Natural killer cell treated with Interleukin-12 subunit alpha and Interleukin-12 subunit beta and Interleukin-15 and Interleukin-18, amount 100 ng/mL, for 72 hours (primary cell): ENCODE measurements around the gene PGM3. TPM values are rescaled to one million over a fixed set of nuclear protein-coding genes. Genes with fewer than 3 reads are reported as not detected.

Experiments
- ATAC-seq, 2 donors: fragments of 150-1000 bp; cut with Tn5 transposase in 1 of 2; sonication (Bioruptor Pico), chemical (Tn5 transposase) in 1 of 2; 2 replicates each; pipeline ENCODE4 v1.10.0; 2021
- DNase-seq: peaks from one replicate; pipeline ENCODE4 v3.0.0; 2022; ENCODE audit warnings: low spot score
- H3K27ac Mint-ChIP-seq, 2 donors: 1 replicate in 1 of 2; 2 replicates in 1 of 2; pipeline ENCODE4 v1.8.0; 2022; ENCODE audit warnings: mixed read lengths in 2 of 2, mild to moderate bottlenecking in 1 of 2, moderate library complexity in 1 of 2
- H3K27me3 Mint-ChIP-seq, 2 donors: 1 replicate in 1 of 2; 2 replicates in 1 of 2; pipeline ENCODE4 v1.8.0; 2022; ENCODE audit warnings: mixed read lengths in 2 of 2
- H3K36me3 Mint-ChIP-seq: one replicate; pipeline ENCODE4 v1.8.0; 2022; ENCODE audit warnings: mixed read lengths
- H3K4me1 Mint-ChIP-seq, 2 donors: 1 replicate in 1 of 2; 2 replicates in 1 of 2; pipeline ENCODE4 v1.8.0; 2022; ENCODE audit warnings: low read depth in 2 of 2, mixed read lengths in 2 of 2, mild to moderate bottlenecking in 1 of 2
- H3K4me3 Mint-ChIP-seq: one replicate; pipeline ENCODE4 v1.8.0; 2022; ENCODE audit warnings: mixed read lengths
- H3K9me3 Mint-ChIP-seq: 2 replicates; pipeline ENCODE4 v1.8.0; 2022; ENCODE audit warnings: mixed read lengths
- total RNA-seq, 2 donors: library from RNA; stranded (reverse); gene quantifications; one replicate each; pipeline ENCODE4 v1.2.3, GENCODE V29; 2022

The PGM3 gene
- total RNA-seq, 2 donors from 2014 or later: 28.9 to 29.2 TPM

DNA sequence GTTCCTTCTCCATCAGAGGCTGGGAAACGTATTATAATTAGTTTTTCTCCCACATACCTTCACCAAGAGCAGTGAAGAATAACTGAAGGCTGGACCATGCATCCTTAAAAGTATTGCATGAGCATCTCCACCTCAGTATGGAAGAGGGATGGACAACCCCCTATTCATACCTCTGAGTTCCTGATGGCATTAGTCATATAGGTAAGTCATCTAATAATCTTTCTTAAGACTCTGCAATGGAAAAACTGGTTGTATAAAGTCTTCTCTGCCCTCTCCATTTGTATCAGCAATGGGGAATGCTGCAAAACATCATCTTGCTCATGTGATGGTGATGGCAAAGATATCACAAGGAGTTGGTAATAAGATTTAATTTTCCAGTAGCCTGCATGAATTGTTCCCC lies 24.5 kb downstream of the PGM3 start:
- ATAC-seq: no peak
- Mint-ChIP-seq H3K9me3 (no peaks in the 10 kb centered on the region), H3K27me3 (no peaks in the 10 kb centered on the region), H3K4me3 (no peak overlapping the region), H3K4me1 (peaks cover 0 to 2% of the 10 kb centered on the region in 2 donors), H3K36me3 (peaks cover 21% of the 10 kb centered on the region), H3K27ac (no peak overlapping the region)
- no peak for DNase-seq

DNA sequence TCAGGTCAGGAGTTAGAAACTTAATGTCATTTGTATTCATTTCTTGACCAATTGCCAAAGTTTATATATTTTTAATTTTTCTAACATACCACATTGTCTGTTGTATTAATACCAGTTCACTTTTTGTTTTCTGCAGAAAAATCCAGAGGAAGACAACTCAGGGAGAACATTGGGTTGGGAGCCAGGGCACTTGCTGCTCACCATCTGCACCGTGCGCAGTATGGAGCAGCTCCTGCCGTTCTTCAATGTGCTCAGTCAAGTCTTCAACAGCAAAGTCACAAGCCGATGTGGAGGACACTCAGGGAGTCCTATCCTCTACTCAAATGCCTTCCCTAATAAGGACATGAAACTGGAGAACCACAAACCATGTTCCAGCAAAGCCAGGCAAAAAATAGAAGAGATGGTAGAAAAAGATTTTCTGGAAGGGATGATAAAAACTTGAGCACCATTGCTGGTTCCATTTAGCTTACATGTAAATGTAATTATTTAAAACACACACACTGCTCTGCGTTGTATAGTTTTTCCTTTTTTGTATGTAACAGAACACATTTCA lies 25.3 kb downstream of the PGM3 start:
- ATAC-seq: no peak
- H3K4me3 Mint-ChIP-seq: no peak overlapping the region
- no peak for DNase-seq
- H3K27me3 Mint-ChIP-seq: no peaks in the 10 kb centered on the region
- H3K36me3 Mint-ChIP-seq: peaks cover 22% of the 10 kb centered on the region
- no peaks in the 10 kb centered on the region for H3K9me3 Mint-ChIP-seq
- H3K27ac Mint-ChIP-seq: no peak overlapping the region
- peaks cover 0 to 2% of the 10 kb centered on the region in 2 donors for H3K4me1 Mint-ChIP-seq

DNA sequence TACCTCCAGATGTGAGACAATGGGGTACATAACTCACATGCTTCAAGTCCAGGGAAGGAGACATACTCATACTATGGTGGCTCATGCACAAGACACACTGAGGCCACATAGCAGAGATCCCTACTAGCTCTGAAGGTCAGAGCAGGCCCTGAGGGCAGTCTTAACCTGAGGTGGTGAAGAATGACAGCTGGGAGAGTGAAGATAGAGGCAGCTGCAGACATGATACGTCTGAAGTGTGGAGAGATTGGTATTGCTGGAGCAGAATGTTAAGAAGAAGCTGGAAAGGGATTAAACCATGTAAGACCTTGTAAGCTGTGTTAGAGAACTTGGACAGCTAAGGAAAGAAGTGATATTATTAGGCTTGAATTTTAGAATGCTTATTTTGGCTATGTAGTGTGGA lies 32.9 kb downstream of the PGM3 start:
- H3K27me3 Mint-ChIP-seq: no peaks in the 10 kb centered on the region
- ATAC-seq (no peak), DNase-seq (no peak)
- H3K9me3 Mint-ChIP-seq: no peaks in the 10 kb centered on the region
- peak overlapping the region in 1 of 2 donors; percentile 15 for H3K27ac Mint-ChIP-seq
- no peak overlapping the region for H3K4me3 Mint-ChIP-seq
- H3K4me1 Mint-ChIP-seq: peaks cover 0 to 2% of the 10 kb centered on the region in 2 donors
- H3K36me3 Mint-ChIP-seq: peaks cover 29% of the 10 kb centered on the region

DNA sequence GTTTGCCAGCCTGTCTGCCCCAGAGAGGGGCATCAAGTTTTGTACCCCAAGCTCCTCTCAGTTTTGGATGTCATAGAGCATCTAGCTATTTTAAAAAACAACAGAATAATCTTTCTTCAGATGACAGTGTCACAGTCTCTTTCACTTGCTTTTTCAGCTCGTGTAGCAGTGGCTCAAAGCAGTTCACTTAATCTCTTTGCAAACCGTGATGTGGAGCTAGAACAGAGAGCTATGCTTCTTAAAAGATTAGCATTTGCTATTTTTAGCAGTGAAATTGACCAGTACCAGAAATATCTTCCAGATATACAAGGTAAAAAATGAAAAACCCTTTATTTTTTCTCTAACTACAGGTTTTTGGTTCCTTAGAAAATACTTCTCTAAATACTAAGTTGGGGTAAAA lies 37.3 kb downstream of the PGM3 start:
- H3K4me3 Mint-ChIP-seq: no peak overlapping the region
- DNase-seq: no peak
- no peaks in the 10 kb centered on the region for H3K4me1 Mint-ChIP-seq
- H3K27me3 Mint-ChIP-seq: no peaks in the 10 kb centered on the region
- no peak for ATAC-seq
- H3K27ac Mint-ChIP-seq: no peak overlapping the region
- no peaks in the 10 kb centered on the region for H3K9me3 Mint-ChIP-seq
- peaks cover 17% of the 10 kb centered on the region for H3K36me3 Mint-ChIP-seq

DNA sequence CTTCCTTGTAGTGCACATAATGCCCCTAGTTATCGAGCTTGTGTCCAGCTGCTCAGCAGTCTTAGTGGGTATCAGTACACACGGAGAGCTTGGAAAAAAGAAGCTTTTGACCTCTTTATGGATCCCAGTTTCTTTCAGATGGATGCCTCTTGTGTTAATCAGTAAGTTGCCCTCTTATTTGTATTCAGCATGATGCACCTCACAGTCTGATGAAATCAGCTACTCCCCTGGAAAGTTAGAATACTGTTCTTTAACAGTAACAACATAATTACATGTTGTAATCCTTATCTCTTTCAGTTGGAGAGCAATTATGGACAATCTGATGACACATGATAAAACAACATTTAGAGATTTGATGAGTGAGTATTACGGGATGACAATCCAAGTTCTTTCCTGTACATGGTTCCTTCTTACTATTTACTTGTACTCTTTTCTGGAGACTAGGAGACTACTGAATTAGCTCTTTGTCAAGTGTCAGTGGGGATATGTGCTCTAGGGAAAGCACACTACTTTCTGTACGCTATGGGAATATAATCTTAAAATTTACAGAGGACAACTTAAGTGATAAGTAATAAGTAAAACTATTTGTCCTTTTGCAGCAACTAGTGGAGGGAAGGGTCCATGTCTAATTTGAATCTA lies 39.1 kb downstream of the PGM3 start:
- no peaks in the 10 kb centered on the region for H3K27me3 Mint-ChIP-seq
- no peak overlapping the region for H3K27ac Mint-ChIP-seq
- no peaks in the 10 kb centered on the region for H3K4me1 Mint-ChIP-seq
- DNase-seq: no peak
- H3K9me3 Mint-ChIP-seq: no peaks in the 10 kb centered on the region
- H3K4me3 Mint-ChIP-seq: no peak overlapping the region
- ATAC-seq: no peak
- peaks cover 10% of the 10 kb centered on the region for H3K36me3 Mint-ChIP-seq

DNA sequence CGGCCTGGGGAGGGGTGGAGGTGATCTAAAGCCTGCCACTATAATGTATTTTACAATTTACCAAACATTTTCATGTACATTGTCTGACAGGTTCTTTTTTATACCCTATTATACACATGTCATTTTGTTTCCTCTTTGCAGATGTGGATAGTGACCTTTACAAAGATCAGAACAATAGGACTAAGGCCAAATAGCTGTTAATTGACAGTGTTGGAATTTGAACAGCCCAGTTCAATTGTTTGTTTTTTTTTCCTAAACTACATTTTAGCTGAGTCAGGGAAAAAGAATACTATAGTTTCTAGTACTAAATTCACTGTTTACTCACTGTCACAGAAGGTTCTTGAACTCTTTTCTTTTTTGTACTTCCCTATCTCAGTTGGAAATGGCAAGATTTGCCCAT lies 40.2 kb downstream of the PGM3 start:
- Mint-ChIP-seq H3K27me3 (no peaks in the 10 kb centered on the region), H3K36me3 (peaks cover 10% of the 10 kb centered on the region), H3K4me3 (no peak overlapping the region), H3K9me3 (no peaks in the 10 kb centered on the region), H3K27ac (no peak overlapping the region), H3K4me1 (no peaks in the 10 kb centered on the region)
- DNase-seq (no peak), ATAC-seq (no peak)

DNA sequence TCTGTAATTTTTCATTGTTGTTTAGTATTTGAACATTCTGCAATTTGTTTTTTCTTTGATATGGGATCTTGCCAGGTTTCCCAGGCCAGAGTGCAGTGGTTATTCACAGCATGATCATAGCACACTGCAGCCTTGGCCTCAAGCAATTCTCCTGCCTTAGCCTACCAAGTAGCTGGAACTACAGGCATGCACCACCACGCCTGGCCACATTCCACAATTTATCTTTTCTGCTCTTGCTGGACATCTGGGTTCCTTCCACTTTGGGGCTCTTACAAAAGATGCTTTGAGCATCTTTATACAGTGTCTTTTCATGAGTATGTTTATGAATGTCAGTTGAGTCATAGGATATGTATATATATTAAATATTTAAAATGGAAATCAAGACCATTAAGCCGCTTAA lies 42.0 kb downstream of the PGM3 start:
- no peak for ATAC-seq
- no peak overlapping the region for H3K27ac Mint-ChIP-seq
- H3K4me1 Mint-ChIP-seq: no peaks in the 10 kb centered on the region
- no peak overlapping the region for H3K4me3 Mint-ChIP-seq
- no peaks in the 10 kb centered on the region for H3K9me3 Mint-ChIP-seq
- no peak for DNase-seq
- no peaks in the 10 kb centered on the region for H3K27me3 Mint-ChIP-seq
- peaks cover 15% of the 10 kb centered on the region for H3K36me3 Mint-ChIP-seq

DNA sequence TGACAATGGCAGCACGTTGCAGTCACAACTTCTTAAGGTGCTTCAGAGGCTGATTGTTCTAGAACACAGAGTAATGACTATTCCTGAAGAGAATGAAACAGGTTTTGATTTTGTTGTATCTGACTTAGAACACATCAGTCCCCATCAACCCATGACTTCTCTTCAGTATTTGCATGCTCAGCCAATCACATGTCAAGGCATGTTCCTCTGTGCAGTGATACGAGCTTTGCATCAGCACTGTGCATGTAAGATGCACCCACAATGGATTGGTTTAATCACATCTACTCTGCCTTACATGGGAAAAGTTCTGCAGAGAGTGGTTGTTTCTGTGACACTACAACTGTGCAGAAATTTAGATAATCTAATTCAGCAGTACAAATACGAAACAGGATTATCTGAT lies 54.3 kb downstream of the PGM3 start:
- no peaks in the 10 kb centered on the region for H3K9me3 Mint-ChIP-seq
- DNase-seq: no peak

DNA sequence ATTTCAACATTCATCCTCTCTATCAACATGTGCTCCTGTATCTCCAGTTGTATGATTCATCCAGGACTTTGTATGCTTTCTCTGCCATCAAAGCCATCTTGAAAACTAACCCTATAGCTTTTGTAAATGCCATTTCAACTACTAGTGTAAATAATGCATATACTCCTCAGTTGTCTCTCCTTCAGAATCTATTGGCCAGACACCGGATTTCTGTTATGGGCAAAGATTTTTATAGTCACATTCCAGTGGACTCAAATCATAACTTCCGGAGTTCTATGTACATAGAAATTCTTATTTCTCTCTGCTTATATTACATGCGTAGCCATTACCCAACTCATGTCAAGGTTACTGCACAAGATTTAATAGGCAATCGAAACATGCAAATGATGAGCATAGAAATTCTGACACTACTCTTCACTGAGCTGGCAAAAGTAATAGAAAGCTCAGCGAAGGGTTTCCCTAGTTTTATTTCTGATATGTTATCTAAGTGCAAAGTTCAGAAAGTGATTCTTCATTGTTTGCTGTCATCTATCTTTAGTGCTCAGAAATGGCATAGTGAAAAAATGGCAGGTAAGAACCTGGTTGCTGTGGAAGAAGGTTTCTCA lies 54.8 kb downstream of the PGM3 start:
- no peak for ATAC-seq
- Mint-ChIP-seq H3K9me3 (no peaks in the 10 kb centered on the region), H3K4me3 (no peak overlapping the region), H3K27me3 (no peaks in the 10 kb centered on the region), H3K36me3 (peaks cover 30% of the 10 kb centered on the region), H3K4me1 (no peaks in the 10 kb centered on the region), H3K27ac (no peak overlapping the region)
- no peak for DNase-seq

More for the DNA sequence above, 54.3 kb downstream of the PGM3 start:
- no peaks in the 10 kb centered on the region for H3K4me1 Mint-ChIP-seq
- H3K4me3 Mint-ChIP-seq: no peak overlapping the region
- H3K27ac Mint-ChIP-seq: peak overlapping the region in 1 of 2 donors; percentile 31
- no peak for ATAC-seq
- no peaks in the 10 kb centered on the region for H3K27me3 Mint-ChIP-seq
- H3K36me3 Mint-ChIP-seq: peaks cover 36% of the 10 kb centered on the region

DNA sequence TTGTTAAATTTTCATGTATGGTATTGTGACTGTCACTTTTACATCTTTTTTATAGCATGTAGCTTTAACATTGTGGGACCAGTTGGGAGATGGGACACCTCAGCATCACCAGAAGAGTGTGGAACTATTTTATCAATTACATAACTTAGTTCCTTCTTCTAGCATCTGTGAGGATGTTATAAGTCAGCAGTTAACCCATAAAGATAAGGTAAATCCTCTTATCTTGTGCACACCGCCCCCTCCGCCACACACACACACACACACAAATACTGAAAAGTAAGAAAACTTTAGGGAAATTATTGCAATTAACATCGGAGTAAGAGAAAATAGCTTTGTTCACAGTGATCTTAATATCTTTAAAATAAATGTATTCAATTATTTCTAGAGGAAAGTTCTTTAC lies 60.9 kb downstream of the PGM3 start:
- Mint-ChIP-seq H3K4me3 (no peak overlapping the region), H3K27me3 (no peaks in the 10 kb centered on the region), H3K27ac (no peak overlapping the region), H3K9me3 (no peaks in the 10 kb centered on the region), H3K36me3 (peaks cover 21% of the 10 kb centered on the region), H3K4me1 (no peaks in the 10 kb centered on the region)
- no peak for ATAC-seq
- DNase-seq: no peak

DNA sequence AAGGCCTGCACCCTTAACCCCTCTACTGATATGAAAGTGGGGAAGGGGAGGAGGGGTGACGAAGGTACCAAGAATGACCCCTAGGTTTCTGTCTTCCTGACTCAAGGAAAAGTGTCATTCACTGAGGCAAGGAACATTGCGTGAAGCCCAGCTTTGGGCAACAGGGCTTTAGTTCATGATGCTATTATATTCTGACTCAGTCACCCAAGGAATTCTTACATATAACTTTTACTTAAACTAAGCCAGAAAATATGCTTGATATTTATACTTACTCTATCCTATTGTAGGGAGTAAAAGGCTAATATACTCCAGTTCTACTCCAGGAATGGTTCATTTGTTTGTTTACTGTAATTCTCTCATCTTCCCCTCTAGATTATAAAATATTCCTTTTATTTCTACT lies 65.1 kb downstream of the PGM3 start:
- no peaks in the 10 kb centered on the region for H3K27me3 Mint-ChIP-seq
- H3K36me3 Mint-ChIP-seq: peaks cover 33% of the 10 kb centered on the region
- ATAC-seq (no peak), DNase-seq (no peak)
- H3K9me3 Mint-ChIP-seq: no peaks in the 10 kb centered on the region
- no peak overlapping the region for H3K27ac Mint-ChIP-seq
- H3K4me1 Mint-ChIP-seq: no peaks in the 10 kb centered on the region
- H3K4me3 Mint-ChIP-seq: no peak overlapping the region

DNA sequence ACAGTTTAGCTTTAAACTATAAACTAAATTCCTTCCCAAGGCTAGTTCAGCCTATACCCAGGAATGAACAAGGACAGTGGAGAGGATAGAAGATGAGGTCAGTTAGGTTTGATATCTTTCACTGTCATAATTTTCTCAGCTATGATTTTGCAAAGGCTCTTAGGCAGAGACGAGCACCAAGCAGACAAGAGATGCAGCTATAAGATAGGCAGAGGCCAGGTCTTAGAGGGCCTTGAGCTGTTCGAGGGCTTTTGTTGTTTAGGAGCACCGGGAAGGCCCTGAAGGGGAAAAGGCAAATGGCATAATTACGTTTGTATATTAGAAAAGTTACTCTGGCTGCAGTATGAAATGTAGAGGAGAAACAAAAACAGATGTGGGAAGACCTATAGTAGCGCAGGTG lies 65.8 kb downstream of the PGM3 start:
- H3K27ac Mint-ChIP-seq: no peak overlapping the region
- H3K27me3 Mint-ChIP-seq: no peaks in the 10 kb centered on the region
- no peaks in the 10 kb centered on the region for H3K4me1 Mint-ChIP-seq
- H3K4me3 Mint-ChIP-seq: no peak overlapping the region
- no peak for DNase-seq
- H3K9me3 Mint-ChIP-seq: no peaks in the 10 kb centered on the region
- ATAC-seq: no peak
- H3K36me3 Mint-ChIP-seq: peaks cover 33% of the 10 kb centered on the region

DNA sequence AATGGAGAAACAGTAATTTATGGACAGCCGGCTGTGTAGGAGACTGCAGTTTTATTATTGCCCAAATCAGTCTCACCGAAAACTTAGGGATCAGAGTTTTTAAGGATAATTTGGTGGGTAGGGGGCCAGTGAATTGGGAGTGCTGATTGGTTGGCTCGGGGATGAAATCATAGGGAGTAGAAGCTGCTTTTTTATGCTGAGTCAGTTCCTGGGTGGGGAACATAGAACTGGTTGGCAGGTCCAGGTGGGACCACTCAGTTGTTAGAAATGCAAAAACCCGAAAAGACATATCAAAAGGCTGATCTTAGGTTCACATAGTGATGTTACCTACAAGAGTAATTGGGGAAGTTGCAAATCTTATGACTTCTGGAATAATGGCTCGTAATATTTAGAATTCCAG lies 66.3 kb downstream of the PGM3 start:
- H3K27ac Mint-ChIP-seq: no peak overlapping the region
- no peak for ATAC-seq

DNA sequence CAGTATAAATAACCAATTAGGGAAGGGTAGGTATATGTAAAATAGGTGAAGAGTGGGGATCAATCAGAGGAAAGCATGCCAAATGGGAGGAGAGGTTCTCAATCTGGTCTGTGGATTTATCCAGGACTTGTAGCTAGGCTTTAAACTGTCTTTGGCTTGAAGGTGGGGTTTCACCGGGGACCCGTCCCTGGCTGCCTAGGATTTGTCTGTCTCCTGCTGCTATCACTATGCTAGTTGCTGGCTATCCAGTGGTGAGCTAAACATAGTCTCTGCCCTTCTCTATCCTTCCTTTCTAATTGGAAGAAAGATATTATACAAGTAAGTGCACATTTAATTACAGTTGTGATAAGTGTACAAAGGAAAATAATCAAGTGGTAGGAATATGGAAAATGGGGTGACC lies 66.8 kb downstream of the PGM3 start:
- H3K36me3 Mint-ChIP-seq: peaks cover 33% of the 10 kb centered on the region
- no peak for ATAC-seq
- no peak overlapping the region for H3K4me3 Mint-ChIP-seq
- no peaks in the 10 kb centered on the region for H3K4me1 Mint-ChIP-seq
- no peaks in the 10 kb centered on the region for H3K27me3 Mint-ChIP-seq
- H3K27ac Mint-ChIP-seq: no peak overlapping the region
- H3K9me3 Mint-ChIP-seq: no peaks in the 10 kb centered on the region
- no peak for DNase-seq

More for the DNA sequence above, 66.3 kb downstream of the PGM3 start:
- Mint-ChIP-seq H3K27me3 (no peaks in the 10 kb centered on the region), H3K4me3 (no peak overlapping the region), H3K9me3 (no peaks in the 10 kb centered on the region), H3K36me3 (peaks cover 33% of the 10 kb centered on the region), H3K4me1 (no peaks in the 10 kb centered on the region)
- DNase-seq: no peak
